Measurements from ENCODE around the gene ACYP2. TPM values are rescaled to one million over a fixed set of nuclear protein-coding genes. Genes with fewer than 3 reads are reported as not detected.

ACYP2 gene
- total RNA-seq, 2 donors from 2014 or later, result 13.6 to 14.1 TPM

- Histone ChIP-seq H3K4me3 (no peak overlapping the region), H3K36me3 (no peaks in the 10 kb centered on the region), H3K4me1 (no peaks in the 10 kb centered on the region), H3K9ac (ENCODE audit: low read depth in 2 of 2, low read length in 2 of 2) (no peak overlapping the region), H3K9me3 (no peaks in the 10 kb centered on the region), H3K27me3 (no peaks in the 10 kb centered on the region), H3K27ac (no peak overlapping the region)
- intact Hi-C loops (cut with DNase I), result no loop called here
- no peak for DNase-seq
- TF ChIP-seq CTCF (IDR thresholded peaks at IDR 0.05), result no peak
Measured at GRCh38 chr2:54348646-54349045, 233.2 kb downstream of the ACYP2 start.

- Histone ChIP-seq H3K4me3 (no peak overlapping the region), H3K9ac (ENCODE audit: low read depth in 2 of 2, low read length in 2 of 2) (no peak overlapping the region), H3K27me3 (no peaks in the 10 kb centered on the region), H3K36me3 (no peaks in the 10 kb centered on the region), H3K9me3 (no peaks in the 10 kb centered on the region), H3K4me1 (no peaks in the 10 kb centered on the region), H3K27ac (no peak overlapping the region)
- TF ChIP-seq CTCF (IDR thresholded peaks at IDR 0.05), result no peak
- intact Hi-C loops (cut with DNase I), result no loop called here
- DNase-seq, result no peak
Measured at GRCh38 chr2:54350426-54350825, 235.0 kb downstream of the ACYP2 start.

- DNase-seq, result no peak
- Histone ChIP-seq H3K4me1 (no peaks in the 10 kb centered on the region), H3K9me3 (no peaks in the 10 kb centered on the region), H3K9ac (ENCODE audit: low read depth in 2 of 2, low read length in 2 of 2) (no peak overlapping the region), H3K36me3 (no peaks in the 10 kb centered on the region), H3K27me3 (no peaks in the 10 kb centered on the region), H3K27ac (no peak overlapping the region), H3K4me3 (no peak overlapping the region)
- intact Hi-C loops (cut with DNase I), result no loop called here
- TF ChIP-seq CTCF (IDR thresholded peaks at IDR 0.05), result no peak
Measured at GRCh38 chr2:54353216-54353615, 237.8 kb downstream of the ACYP2 start.

Other genes with a start within 250 kb of the ACYP2 start
- 10 to 100 TPM; 42.4 to 56.3 TPM for gene PSME4, start 144.6 kb upstream of the ACYP2 start, total RNA-seq
- not detected for gene TSPYL6, start 140.6 kb downstream of the ACYP2 start, total RNA-seq

Measured in colonic mucosa (tissue), 4 donors.